HepG2 (cell line): ENCODE measurements around the gene PTPN2. TPM values are rescaled to one million over a fixed set of nuclear protein-coding genes. Genes with fewer than 3 reads are reported as not detected.

Experiments used
- ATAC-seq: fragments of 200-7000 bp; cut with Tn5 transposase; 3 replicates; pipeline ENCODE4 v1.9.1; 2020; ENCODE audit warnings: mild to moderate bottlenecking, moderate library complexity
- BruUV-seq: library from RNA; stranded (reverse); fragments of 400-500 nt; replicated peaks from 2 replicates; lab custom pipeline; 2021; lab: Mats Ljungman, UMichigan
- CTCF ChIA-PET: fragments of 300-600 bp; formaldehyde crosslinking; extraction: SDS; loops from one replicate; lab custom pipeline; 2021; ENCODE audit warnings: low total read pairs, inconsistent platforms, low intra/inter-chr PET ratio; lab: Yijun Ruan, JAX
- POLR2A ChIA-PET: fragments of 350-600 bp; sonication (Branson Sonifier 250); formaldehyde crosslinking; loops from one replicate; lab custom pipeline; 2020; ENCODE audit warnings: antibody characterized with exemption, inconsistent platforms; lab: Yijun Ruan, JAX
- DNase-seq: peaks from one replicate; pipeline ENCODE4 v3.0.0-alpha.2; 2015; ENCODE audit warnings: low spot score
- FAIRE-seq: peaks from 3 replicates; lab custom pipeline; 2011; peaks lifted over from hg19 to GRCh38; lab: Jason Lieb, UNC
- H2AFZ ChIP-seq: one replicate; pipeline ENCODE4 v1.6.1; 2011; ENCODE audit warnings: low read length, inconsistent platforms
- H3K27ac ChIP-seq: fragments of 300-600 bp; 3 replicates; pipeline ENCODE4 v1.8.0; 2011; ENCODE audit warnings: mixed run types, mild to moderate bottlenecking, mixed read lengths, low read length, inconsistent platforms; ENCODE audit not compliant: insufficient read depth; ENCODE audit errors: extremely low read length
- H3K27me3 ChIP-seq, 2 experiments: fragments of 200-600 bp in 1 of 2; 2 replicates in 1 of 2; 3 replicates in 1 of 2; pipeline versions ENCODE4 v1.6.0 to v1.8.0; 2011; ENCODE audit warnings: low read length in 2 of 2, mild to moderate bottlenecking in 2 of 2, moderate library complexity in 2 of 2, inconsistent platforms in 1 of 2; ENCODE audit not compliant: insufficient read depth in 2 of 2, control insufficient read depth in 1 of 2
- H3K36me3 ChIP-seq, 2 experiments: fragments of 200-600 bp in 1 of 2; replicated peaks in 1 of 2; 2 replicates in 1 of 2; 3 replicates in 1 of 2; pipeline versions ENCODE4 v1.5.1 to v1.8.0; 2011; ENCODE audit warnings: low read length in 2 of 2, inconsistent platforms in 1 of 2; ENCODE audit not compliant: insufficient read depth in 2 of 2, control insufficient read depth in 1 of 2
- H3K4me1 ChIP-seq: 2 replicates; pipeline ENCODE4 v1.5.1; 2012; ENCODE audit warnings: low read length, inconsistent platforms; ENCODE audit not compliant: insufficient read depth
- H3K4me2 ChIP-seq: 2 replicates; pipeline ENCODE4 v1.6.0; 2011; ENCODE audit warnings: low read depth, low read length, inconsistent platforms
- H3K4me3 ChIP-seq, 3 experiments: fragments of 200-600 bp in 1 of 3; sonication (generic), shearing (Covaris generic) in 1 of 3; replicated peaks in 1 of 3; 2 replicates each; pipeline ENCODE4 v1.5.1; 2011 to 2016; ENCODE audit warnings: low read length in 3 of 3, inconsistent platforms in 2 of 3, low read depth in 2 of 3, mild to moderate bottlenecking in 2 of 3, control low read depth in 1 of 3, mixed read lengths in 1 of 3; ENCODE audit not compliant: insufficient read depth in 1 of 3
- H3K79me2 ChIP-seq: one replicate; pipeline ENCODE4 v1.6.1; 2011; ENCODE audit warnings: low read length, inconsistent platforms; ENCODE audit not compliant: insufficient read depth
- H3K9ac ChIP-seq: 2 replicates; pipeline ENCODE4 v1.6.0; 2011; ENCODE audit warnings: mild to moderate bottlenecking, low read depth, low read length, inconsistent platforms; ENCODE audit not compliant: insufficient read depth
- H3K9me3 ChIP-seq: 2 replicates; pipeline ENCODE4 v1.5.1; 2012; ENCODE audit warnings: mild to moderate bottlenecking, low read length
- H4K20me1 ChIP-seq: 2 replicates; pipeline ENCODE4 v1.6.0; 2011; ENCODE audit warnings: inconsistent platforms, mild to moderate bottlenecking, low read length, moderate library complexity; ENCODE audit not compliant: insufficient read depth
- DBP ChIP-seq: sonication (generic); formaldehyde crosslinking; IDR thresholded peaks from 2 replicates; pipeline ENCODE4 v1.4.0; 2020; ENCODE audit warnings: missing genetic modification reagents; ENCODE audit errors: not compliant biosample characterization
- ETV6 ChIP-seq: sonication (generic); formaldehyde crosslinking; conservative IDR thresholded peaks from 2 replicates; pipeline ENCODE4 v1.4.0; 2020; ENCODE audit warnings: missing genetic modification reagents
- NFKB2 ChIP-seq: sonication (generic); formaldehyde crosslinking; IDR thresholded peaks from 2 replicates; pipeline ENCODE4 v1.4.0; 2020; ENCODE audit warnings: missing genetic modification reagents, borderline replicate concordance
- SCMH1 ChIP-seq: sonication (generic); formaldehyde crosslinking; IDR thresholded peaks from 2 replicates; pipeline ENCODE4 v1.9.0; 2021; ENCODE audit warnings: missing genetic modification reagents, mild to moderate bottlenecking, borderline replicate concordance
- SOX5 ChIP-seq: IDR thresholded peaks from 2 replicates; pipeline ENCODE4 v1.6.1; 2016; ENCODE audit warnings: borderline replicate concordance
- ZC3H13 ChIP-seq: sonication (generic); formaldehyde crosslinking; IDR thresholded peaks from 2 replicates; pipeline ENCODE4 v1.8.1; 2023; ENCODE audit warnings: mild to moderate bottlenecking, missing genetic modification reagents, moderate library complexity
- ZNF577 ChIP-seq: sonication (generic); formaldehyde crosslinking; IDR thresholded peaks from 2 replicates; pipeline ENCODE4 v1.4.0; 2020; ENCODE audit warnings: mild to moderate bottlenecking, low read depth, missing genetic modification reagents, borderline replicate concordance
- ZNF766 ChIP-seq: sonication (generic); formaldehyde crosslinking; IDR thresholded peaks from 2 replicates; pipeline ENCODE4 v1.5.0; 2020; ENCODE audit warnings: missing genetic modification reagents, borderline replicate concordance
- ZNF775 ChIP-seq: sonication (generic); formaldehyde crosslinking; IDR thresholded peaks from 2 replicates; pipeline ENCODE4 v1.4.0; 2020; ENCODE audit warnings: missing genetic modification reagents, mild to moderate bottlenecking, moderate library complexity, borderline replicate concordance
- WGBS: methylation state at CpG from one replicate; pipeline ENCODE4 v1.1.6; 2017; ENCODE audit warnings: low lambda C conversion rate; 5-methylcytosine and 5-hydroxymethylcytosine counted together
- in situ Hi-C: cut with HindIII; loops from 2 replicates; pipeline ENCODE4 v1.10.0; 2017; ENCODE audit warnings: low pct_unique_long_range_greater_than_20kb; ENCODE audit not compliant: extremely low pct_ligation_motif_present
- intact Hi-C: fragments of 100-400 bp; cut with micrococcal nuclease; formaldehyde crosslinking; loops from one replicate; pipeline ENCODE4 v1.10.0; 2022; ENCODE audit not compliant: unreplicated experiment
- polyA plus RNA-seq, 8 experiments: library from polyadenylated mRNA; depleted of rRNA in 3 of 8; stranded (reverse) in 7 of 8; unstranded in 1 of 8; fragments of >200 nt; fragmentation: Illumina TruSeq in 4 of 8; extraction: Trizol in 4 of 8; gene quantifications; 2 replicates each; pipeline versions ENCODE4 v1.2.1 to v1.2.3, GENCODE V29; 2011 to 2016; ENCODE audit warnings: low read depth in 4 of 8, missing spikeins in 1 of 8, mixed read lengths in 1 of 8; ENCODE audit not compliant: insufficient read depth in 1 of 8
- total RNA-seq, 5 experiments: library from RNA; depleted of rRNA; stranded (reverse); fragments of >200 nt; fragmentation: Illumina TruSeq; extraction: Trizol; gene quantifications; 2 replicates each; pipeline ENCODE4 v1.2.3, GENCODE V29; 2016; ENCODE audit warnings: low read depth in 1 of 5
- TF ChIP-seq, protein P1 (sequence below): sonication (generic); formaldehyde crosslinking; IDR thresholded peaks from 2 replicates; pipeline ENCODE4 v1.4.0; 2020; ENCODE audit warnings: mild to moderate bottlenecking, missing genetic modification reagents

The PTPN2 gene
- total and polyA plus RNA-seq, 2 of the 13 experiments (the other 11 are each of a cell fraction or from before 2014, with no cell fraction given) = 24.9 to 41.5 TPM

DNA sequence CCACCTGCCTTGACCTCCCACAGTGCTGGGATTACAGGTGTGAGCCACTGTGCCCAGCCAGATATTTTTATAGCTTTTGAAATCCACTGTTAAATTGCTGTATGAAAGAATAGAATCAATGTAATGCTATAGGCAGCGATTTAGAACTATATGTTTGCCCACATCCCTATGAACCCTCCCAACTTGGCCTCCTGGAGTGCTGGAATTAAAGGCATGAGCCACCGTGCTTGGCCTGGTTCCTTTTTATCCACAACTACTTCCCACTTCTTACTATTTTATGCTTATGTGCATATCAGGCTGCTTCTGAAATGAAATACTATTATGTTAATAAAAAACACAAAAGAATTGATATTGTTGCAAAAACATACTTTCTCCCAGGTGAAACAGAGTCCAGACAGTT lies 11.6 kb upstream of the PTPN2 start:
- H3K27me3 ChIP-seq = peaks cover 0 to 3% of the 10 kb centered on the region in 2 experiments; a peak in 1 of 5 replicates
- 0% methylated on average over 2 of the region's 2 CpGs for WGBS
- DNase-seq (no peak), FAIRE-seq (no peak), ATAC-seq (no peak)
- H3K36me3 ChIP-seq = no peaks in the 10 kb centered on the region
- no peak overlapping the region for H3K4me3 ChIP-seq
- no peak for TF ChIP-seq NFKB2 (CRISPR knock-in tag)
- TF ChIP-seq SCMH1 = no peak
- no peak for TF ChIP-seq DBP
- TF ChIP-seq ETV6 = no peak
- no peak for TF ChIP-seq SOX5 (CRISPR knock-in tag)
- TF ChIP-seq, protein P1, sequence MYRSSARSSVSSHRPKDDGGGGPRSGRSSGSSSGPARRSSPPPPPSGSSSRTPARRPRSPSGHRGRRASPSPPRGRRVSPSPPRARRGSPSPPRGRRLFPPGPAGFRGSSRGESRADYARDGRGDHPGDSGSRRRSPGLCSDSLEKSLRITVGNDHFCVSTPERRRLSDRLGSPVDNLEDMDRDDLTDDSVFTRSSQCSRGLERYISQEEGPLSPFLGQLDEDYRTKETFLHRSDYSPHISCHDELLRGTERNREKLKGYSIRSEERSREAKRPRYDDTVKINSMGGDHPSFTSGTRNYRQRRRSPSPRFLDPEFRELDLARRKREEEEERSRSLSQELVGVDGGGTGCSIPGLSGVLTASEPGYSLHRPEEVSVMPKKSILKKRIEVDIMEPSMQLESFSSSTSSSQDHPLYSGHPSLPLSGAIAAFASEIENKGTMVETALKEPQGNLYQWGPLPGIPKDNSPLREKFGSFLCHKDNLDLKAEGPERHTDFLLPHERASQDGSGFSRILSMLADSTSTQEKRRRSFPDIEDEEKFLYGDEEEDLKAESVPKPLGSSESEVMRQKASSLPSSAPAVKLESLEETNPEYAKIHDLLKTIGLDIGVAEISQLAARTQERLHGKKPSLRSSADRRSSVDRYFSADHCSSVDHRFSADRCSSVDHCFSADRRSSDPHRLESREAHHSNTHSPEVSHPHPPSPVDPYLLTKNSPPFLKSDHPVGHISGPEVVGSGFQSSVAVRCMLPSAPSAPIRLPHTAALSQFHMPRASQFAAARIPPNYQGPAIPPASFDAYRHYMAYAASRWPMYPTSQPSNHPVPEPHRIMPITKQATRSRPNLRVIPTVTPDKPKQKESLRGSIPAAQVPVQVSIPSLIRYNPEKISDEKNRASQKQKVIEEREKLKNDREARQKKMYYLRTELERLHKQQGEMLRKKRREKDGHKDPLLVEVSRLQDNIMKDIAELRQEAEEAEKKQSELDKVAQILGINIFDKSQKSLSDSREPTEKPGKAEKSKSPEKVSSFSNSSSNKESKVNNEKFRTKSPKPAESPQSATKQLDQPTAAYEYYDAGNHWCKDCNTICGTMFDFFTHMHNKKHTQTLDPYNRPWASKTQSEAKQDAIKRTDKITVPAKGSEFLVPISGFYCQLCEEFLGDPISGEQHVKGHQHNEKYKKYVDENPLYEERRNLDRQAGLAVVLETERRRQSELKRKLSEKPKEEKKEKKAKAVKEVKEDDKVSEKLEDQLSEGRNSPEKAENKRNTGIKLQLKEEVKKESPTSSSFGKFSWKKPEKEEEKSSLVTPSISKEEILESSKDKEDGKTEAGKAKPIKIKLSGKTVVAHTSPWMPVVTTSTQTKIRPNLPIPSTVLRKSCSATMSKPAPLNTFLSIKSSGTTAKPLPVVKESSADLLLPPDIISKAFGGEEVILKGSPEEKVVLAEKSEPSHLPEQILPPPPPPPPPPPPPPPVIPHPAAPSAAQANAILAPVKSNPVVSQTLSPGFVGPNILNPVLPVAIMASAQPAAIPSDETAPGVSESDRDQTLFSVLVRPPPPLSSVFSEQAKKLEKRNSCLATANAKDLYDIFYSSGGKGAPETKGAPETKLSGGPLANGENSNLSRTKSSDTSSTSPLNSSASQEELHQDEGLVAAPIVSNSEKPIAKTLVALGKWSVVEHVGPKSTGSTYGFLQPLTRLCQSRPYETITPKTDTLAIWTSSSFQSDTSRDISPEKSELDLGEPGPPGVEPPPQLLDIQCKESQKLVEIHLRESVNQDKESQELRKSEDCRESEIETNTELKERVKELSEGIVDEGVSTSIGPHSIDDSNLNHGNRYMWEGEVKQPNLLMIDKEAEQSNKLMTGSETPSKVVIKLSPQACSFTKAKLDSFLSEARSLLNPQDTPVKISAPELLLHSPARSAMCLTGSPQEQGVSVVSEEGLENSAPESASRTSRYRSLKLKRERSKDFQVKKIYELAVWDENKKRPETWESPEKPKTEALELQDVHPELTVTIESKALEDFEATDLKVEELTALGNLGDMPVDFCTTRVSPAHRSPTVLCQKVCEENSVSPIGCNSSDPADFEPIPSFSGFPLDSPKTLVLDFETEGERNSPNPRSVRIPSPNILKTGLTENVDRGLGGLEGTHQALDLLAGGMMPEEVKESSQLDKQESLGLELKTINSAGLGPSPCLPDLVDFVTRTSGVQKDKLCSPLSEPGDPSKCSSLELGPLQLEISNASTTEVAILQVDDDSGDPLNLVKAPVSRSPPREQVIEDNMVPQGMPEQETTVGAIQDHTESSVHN = no peak
- TF ChIP-seq ZNF775 (CRISPR knock-in tag) = no peak
- no peak for TF ChIP-seq ZNF766 (CRISPR knock-in tag)
- TF ChIP-seq ZC3H13 (CRISPR knock-in tag) = no peak
- TF ChIP-seq ZNF577 = no peak
- H3K4me1 ChIP-seq = peaks cover 6% of the 10 kb centered on the region
- intact Hi-C loops = no loop called here
- ChIA-PET CTCF (no interaction called here), POLR2A (no interaction called here)
- H3K9ac ChIP-seq = no peak overlapping the region
- in situ Hi-C loops = loop anchor here (5.0 kb wide), 1 partner anchor 37 kb away; no protein-coding TSS in a partner anchor
- H4K20me1 ChIP-seq = no peaks in the 10 kb centered on the region
- H2AFZ ChIP-seq = no peak overlapping the region
- H3K79me2 ChIP-seq = no peaks in the 10 kb centered on the region
- no peaks in the 10 kb centered on the region for H3K9me3 ChIP-seq
- BruUV-seq = no TSS peak
- no peak overlapping the region for H3K27ac ChIP-seq
- H3K4me2 ChIP-seq = no peak overlapping the region
